HepG2 (cell line): ENCODE results near the gene NAA16. TPM values are rescaled to one million over a fixed set of nuclear protein-coding genes. Genes with fewer than 3 reads are reported as not detected.

ENCODE experiments used
- ESRRA ChIP-seq: sonication (generic); formaldehyde crosslinking; IDR thresholded peaks from 2 replicates; pipeline ENCODE4 v1.5.1; 2020; ENCODE audit warnings: mild to moderate bottlenecking, low read depth, missing genetic modification reagents
- FOXK1 ChIP-seq: sonication (generic); formaldehyde crosslinking; IDR thresholded peaks from 2 replicates; pipeline ENCODE4 v1.4.0; 2020; ENCODE audit warnings: low read depth, missing genetic modification reagents, borderline replicate concordance
- HMGXB4 ChIP-seq, 2 experiments: sonication (generic) in 1 of 2; formaldehyde crosslinking in 1 of 2; IDR thresholded peaks; 2 replicates each; pipeline versions ENCODE4 v1.4.0 to v1.6.1; 2018 to 2020; ENCODE audit warnings: missing genetic modification reagents in 2 of 2, borderline replicate concordance in 1 of 2, low read depth in 1 of 2, mild to moderate bottlenecking in 1 of 2, missing biosample characterization in 1 of 2
- LRRFIP1 ChIP-seq: sonication (generic); formaldehyde crosslinking; conservative IDR thresholded peaks from 2 replicates; pipeline ENCODE4 v1.4.0; 2020; ENCODE audit warnings: missing genetic modification reagents
- NFIC ChIP-seq: IDR thresholded peaks from 2 replicates; pipeline ENCODE4 v1.6.1; 2012; ENCODE audit warnings: mild to moderate bottlenecking, low read length, inconsistent platforms
- NRL ChIP-seq: sonication (generic); formaldehyde crosslinking; IDR thresholded peaks from 2 replicates; pipeline ENCODE4 v1.5.0; 2020; ENCODE audit warnings: missing genetic modification reagents, mild to moderate bottlenecking, moderate library complexity, borderline replicate concordance
- RBM22 ChIP-seq: fragments of 200-400 bp; formaldehyde crosslinking; optimal IDR thresholded peaks from 2 replicates; pipeline ENCODE3; 2017; ENCODE audit warnings: mild to moderate bottlenecking, low read length, moderate library complexity
- SPEN ChIP-seq: sonication (generic); formaldehyde crosslinking; IDR thresholded peaks from 2 replicates; pipeline ENCODE4 v1.5.1; 2020; ENCODE audit warnings: low read depth, mild to moderate bottlenecking, missing genetic modification reagents
- TAF1 ChIP-seq: sonication (generic); formaldehyde crosslinking; IDR thresholded peaks from 2 replicates; pipeline ENCODE4 v1.4.0; 2020; ENCODE audit warnings: missing genetic modification reagents
- THAP11 ChIP-seq: IDR thresholded peaks from 2 replicates; pipeline ENCODE4 v1.6.1; 2016; ENCODE audit warnings: missing biosample characterization, missing genetic modification reagents
- THAP7 ChIP-seq: sonication (generic); formaldehyde crosslinking; IDR thresholded peaks from 2 replicates; pipeline ENCODE4 v1.8.1; 2023; ENCODE audit warnings: mild to moderate bottlenecking, missing genetic modification reagents
- ZFP36 ChIP-seq: fragments of 150-350 bp; IDR thresholded peaks from 2 replicates; pipeline ENCODE4 v1.6.1; 2018; ENCODE audit warnings: borderline replicate concordance, low read length, low read depth; ENCODE audit not compliant: partially characterized antibody
- ZFP36L1 ChIP-seq: sonication (generic); formaldehyde crosslinking; IDR thresholded peaks from 2 replicates; pipeline ENCODE4 v1.8.0; 2022; ENCODE audit warnings: mild to moderate bottlenecking, missing genetic modification reagents, moderate library complexity
- ZNF280B ChIP-seq: sonication (generic); formaldehyde crosslinking; IDR thresholded peaks from 2 replicates; pipeline ENCODE4 v1.5.0; 2020; ENCODE audit warnings: missing genetic modification reagents, mild to moderate bottlenecking, borderline replicate concordance
- ZNF556 ChIP-seq: sonication (generic); formaldehyde crosslinking; IDR thresholded peaks from 2 replicates; pipeline ENCODE4 v1.4.0; 2020; ENCODE audit warnings: mild to moderate bottlenecking, missing genetic modification reagents, borderline replicate concordance
- ZNF605 ChIP-seq: sonication (generic); formaldehyde crosslinking; IDR thresholded peaks from 2 replicates; pipeline ENCODE4 v1.8.0; 2022; ENCODE audit warnings: mild to moderate bottlenecking, missing genetic modification reagents
- ZNF720 ChIP-seq: sonication (generic); formaldehyde crosslinking; IDR thresholded peaks from 2 replicates; pipeline ENCODE4 v1.4.0; 2020; ENCODE audit warnings: missing genetic modification reagents
- ZNF761 ChIP-seq: sonication (generic); formaldehyde crosslinking; conservative IDR thresholded peaks from 2 replicates; pipeline ENCODE4 v1.4.0; 2020; ENCODE audit warnings: mild to moderate bottlenecking, missing genetic modification reagents
- ZNF800 ChIP-seq: sonication (generic); formaldehyde crosslinking; IDR thresholded peaks from 2 replicates; pipeline ENCODE4 v1.4.0; 2020; ENCODE audit warnings: missing genetic modification reagents
- polyA plus RNA-seq, 8 experiments: library from polyadenylated mRNA; depleted of rRNA in 3 of 8; stranded (reverse) in 7 of 8; unstranded in 1 of 8; fragments of >200 nt; fragmentation: Illumina TruSeq in 4 of 8; extraction: Trizol in 4 of 8; gene quantifications; 2 replicates each; pipeline versions ENCODE4 v1.2.1 to v1.2.3, GENCODE V29; 2011 to 2016; ENCODE audit warnings: low read depth in 4 of 8, missing spikeins in 1 of 8, mixed read lengths in 1 of 8; ENCODE audit not compliant: insufficient read depth in 1 of 8
- total RNA-seq, 5 experiments: library from RNA; depleted of rRNA; stranded (reverse); fragments of >200 nt; fragmentation: Illumina TruSeq; extraction: Trizol; gene quantifications; 2 replicates each; pipeline ENCODE4 v1.2.3, GENCODE V29; 2016; ENCODE audit warnings: low read depth in 1 of 5

The NAA16 gene
- total and polyA plus RNA-seq, 2 of the 13 experiments (the other 11 are each of a cell fraction or from before 2014, with no cell fraction given): 9.2 to 15.1 TPM

- TF ChIP-seq THAP7 (CRISPR knock-in tag): 0 out of 2 replicates have a peak, but pooled peaks have one; percentile 76
- peak; percentile 60; the same call in 1 of the 2 replicates for TF ChIP-seq TAF1 (CRISPR knock-in tag)
- peak; percentile 17; the same call in 1 of the 2 replicates for TF ChIP-seq NRL (CRISPR knock-in tag)
- TF ChIP-seq ZNF605 (CRISPR knock-in tag): peak; percentile 36; the same call in 1 of the 2 replicates
- TF ChIP-seq LRRFIP1 (CRISPR knock-in tag): no peak
- TF ChIP-seq ESRRA (CRISPR knock-in tag): 0 out of 2 replicates have a peak, but pooled peaks have one; percentile 13
- no peak for TF ChIP-seq NFIC
- TF ChIP-seq ZNF720 (CRISPR knock-in tag): no peak
- peak; percentile 3; the same call in 1 of the 2 replicates for TF ChIP-seq THAP11 (CRISPR knock-in tag)
- no peak for TF ChIP-seq ZFP36
- no peak for TF ChIP-seq ZFP36L1 (CRISPR knock-in tag)
- TF ChIP-seq FOXK1 (CRISPR knock-in tag): no peak; the same call in 1 of the 2 replicates
- 0 out of 2 replicates have a peak, but pooled peaks have one; percentile 6 for TF ChIP-seq ZNF556
- 0 out of 2 replicates have a peak, but pooled peaks have one; percentile 31 for TF ChIP-seq ZNF761
- TF ChIP-seq ZNF800: 0 out of 2 replicates have a peak, but pooled peaks have one; percentile 50
- TF ChIP-seq SPEN (CRISPR knock-in tag): peak; percentile 67; the same call in 1 of the 2 replicates
- 0 out of 2 replicates have a peak, but pooled peaks have one; percentile 18 for TF ChIP-seq ZNF280B
- peak; percentile 16 to 83 for TF ChIP-seq HMGXB4 (CRISPR knock-in tag; IDR thresholded peaks at IDR 0.05; ENCODE audit: borderline replicate concordance in 1 of 2, low read depth in 1 of 2)
- no peak for TF ChIP-seq RBM22
Observed at GRCh38 chr13:41311406-41312175, 524 bp downstream of the NAA16 start (continued).
